HepG2 (cell line): ENCODE results near the gene TPSAB1. TPM values are rescaled to one million over a fixed set of nuclear protein-coding genes. Genes with fewer than 3 reads are reported as not detected.
"Not testable (repeated sequence)": the region's sequence is repeated elsewhere in the genome, so short reads cannot be mapped to it uniquely, and the experiment has no call there.

Experiments
- ATAC-seq: fragments of 200-7000 bp; cut with Tn5 transposase; 3 replicates; pipeline ENCODE4 v1.9.1; 2020; ENCODE audit warnings: mild to moderate bottlenecking, moderate library complexity
- BruUV-seq: library from RNA; stranded (reverse); fragments of 400-500 nt; replicated peaks from 2 replicates; lab custom pipeline; 2021; lab: Mats Ljungman, UMichigan
- CTCF ChIA-PET: fragments of 300-600 bp; formaldehyde crosslinking; extraction: SDS; loops from one replicate; lab custom pipeline; 2021; ENCODE audit warnings: low total read pairs, inconsistent platforms, low intra/inter-chr PET ratio; lab: Yijun Ruan, JAX
- POLR2A ChIA-PET: fragments of 350-600 bp; sonication (Branson Sonifier 250); formaldehyde crosslinking; loops from one replicate; lab custom pipeline; 2020; ENCODE audit warnings: antibody characterized with exemption, inconsistent platforms; lab: Yijun Ruan, JAX
- DNase-seq: peaks from one replicate; pipeline ENCODE4 v3.0.0-alpha.2; 2015; ENCODE audit warnings: low spot score
- FAIRE-seq: peaks from 3 replicates; lab custom pipeline; 2011; peaks lifted over from hg19 to GRCh38; lab: Jason Lieb, UNC
- H2AFZ ChIP-seq: one replicate; pipeline ENCODE4 v1.6.1; 2011; ENCODE audit warnings: low read length, inconsistent platforms
- H3K27ac ChIP-seq: fragments of 300-600 bp; 3 replicates; pipeline ENCODE4 v1.8.0; 2011; ENCODE audit warnings: mixed run types, mild to moderate bottlenecking, mixed read lengths, low read length, inconsistent platforms; ENCODE audit not compliant: insufficient read depth; ENCODE audit errors: extremely low read length
- H3K27me3 ChIP-seq, 2 experiments: fragments of 200-600 bp in 1 of 2; 2 replicates in 1 of 2; 3 replicates in 1 of 2; pipeline versions ENCODE4 v1.6.0 to v1.8.0; 2011; ENCODE audit warnings: low read length in 2 of 2, mild to moderate bottlenecking in 2 of 2, moderate library complexity in 2 of 2, inconsistent platforms in 1 of 2; ENCODE audit not compliant: insufficient read depth in 2 of 2, control insufficient read depth in 1 of 2
- H3K36me3 ChIP-seq, 2 experiments: fragments of 200-600 bp in 1 of 2; replicated peaks in 1 of 2; 2 replicates in 1 of 2; 3 replicates in 1 of 2; pipeline versions ENCODE4 v1.5.1 to v1.8.0; 2011; ENCODE audit warnings: low read length in 2 of 2, inconsistent platforms in 1 of 2; ENCODE audit not compliant: insufficient read depth in 2 of 2, control insufficient read depth in 1 of 2
- H3K4me1 ChIP-seq: 2 replicates; pipeline ENCODE4 v1.5.1; 2012; ENCODE audit warnings: low read length, inconsistent platforms; ENCODE audit not compliant: insufficient read depth
- H3K4me2 ChIP-seq: 2 replicates; pipeline ENCODE4 v1.6.0; 2011; ENCODE audit warnings: low read depth, low read length, inconsistent platforms
- H3K4me3 ChIP-seq, 3 experiments: fragments of 200-600 bp in 1 of 3; sonication (generic), shearing (Covaris generic) in 1 of 3; replicated peaks in 1 of 3; 2 replicates each; pipeline ENCODE4 v1.5.1; 2011 to 2016; ENCODE audit warnings: low read length in 3 of 3, inconsistent platforms in 2 of 3, low read depth in 2 of 3, mild to moderate bottlenecking in 2 of 3, control low read depth in 1 of 3, mixed read lengths in 1 of 3; ENCODE audit not compliant: insufficient read depth in 1 of 3
- H3K79me2 ChIP-seq: one replicate; pipeline ENCODE4 v1.6.1; 2011; ENCODE audit warnings: low read length, inconsistent platforms; ENCODE audit not compliant: insufficient read depth
- H3K9ac ChIP-seq: 2 replicates; pipeline ENCODE4 v1.6.0; 2011; ENCODE audit warnings: mild to moderate bottlenecking, low read depth, low read length, inconsistent platforms; ENCODE audit not compliant: insufficient read depth
- H3K9me3 ChIP-seq: 2 replicates; pipeline ENCODE4 v1.5.1; 2012; ENCODE audit warnings: mild to moderate bottlenecking, low read length
- H4K20me1 ChIP-seq: 2 replicates; pipeline ENCODE4 v1.6.0; 2011; ENCODE audit warnings: inconsistent platforms, mild to moderate bottlenecking, low read length, moderate library complexity; ENCODE audit not compliant: insufficient read depth
- WGBS: methylation state at CpG from one replicate; pipeline ENCODE4 v1.1.6; 2017; ENCODE audit warnings: low lambda C conversion rate; 5-methylcytosine and 5-hydroxymethylcytosine counted together
- in situ Hi-C: cut with HindIII; loops from 2 replicates; pipeline ENCODE4 v1.10.0; 2017; ENCODE audit warnings: low pct_unique_long_range_greater_than_20kb; ENCODE audit not compliant: extremely low pct_ligation_motif_present
- intact Hi-C: fragments of 100-400 bp; cut with micrococcal nuclease; formaldehyde crosslinking; loops from one replicate; pipeline ENCODE4 v1.10.0; 2022; ENCODE audit not compliant: unreplicated experiment
- polyA plus RNA-seq, 8 experiments: library from polyadenylated mRNA; depleted of rRNA in 3 of 8; stranded (reverse) in 7 of 8; unstranded in 1 of 8; fragments of >200 nt; fragmentation: Illumina TruSeq in 4 of 8; extraction: Trizol in 4 of 8; gene quantifications; 2 replicates each; pipeline versions ENCODE4 v1.2.1 to v1.2.3, GENCODE V29; 2011 to 2016; ENCODE audit warnings: low read depth in 4 of 8, missing spikeins in 1 of 8, mixed read lengths in 1 of 8; ENCODE audit not compliant: insufficient read depth in 1 of 8
- total RNA-seq, 5 experiments: library from RNA; depleted of rRNA; stranded (reverse); fragments of >200 nt; fragmentation: Illumina TruSeq; extraction: Trizol; gene quantifications; 2 replicates each; pipeline ENCODE4 v1.2.3, GENCODE V29; 2016; ENCODE audit warnings: low read depth in 1 of 5

The TPSAB1 gene
- total and polyA plus RNA-seq, 2 of the 13 experiments (the other 11 are each of a cell fraction or from before 2014, with no cell fraction given), result 0.12 TPM; not detected in 1

DNA sequence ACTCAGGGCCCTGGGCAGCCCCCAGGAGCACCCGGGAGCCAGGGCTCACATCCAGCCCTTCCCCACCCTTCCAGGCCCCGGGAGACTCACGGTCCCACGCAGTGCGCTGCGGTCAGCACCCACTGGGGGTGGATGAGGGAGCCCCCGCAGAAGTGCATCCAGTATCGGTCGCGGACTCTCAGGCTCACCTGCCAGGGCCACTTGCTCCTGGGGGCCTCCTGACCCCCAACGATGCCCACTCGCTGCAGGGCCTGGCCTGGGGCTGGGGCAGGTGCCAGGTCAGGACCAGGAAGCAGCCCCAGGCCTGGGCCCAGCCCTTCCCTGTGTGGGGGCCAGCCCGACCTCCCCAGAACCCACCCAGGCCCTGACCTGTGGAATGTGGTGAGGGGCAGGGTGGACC lies 11.0 kb upstream of the TPSAB1 start:
- intact Hi-C loops, BruUV-seq, DNase-seq, H3K9ac ChIP-seq, H3K4me3 ChIP-seq, H3K79me2 ChIP-seq, ATAC-seq, H3K36me3 ChIP-seq, H3K9me3 ChIP-seq, POLR2A ChIA-PET, H2AFZ ChIP-seq, H3K4me2 ChIP-seq, in situ Hi-C loops, H3K27ac ChIP-seq, H4K20me1 ChIP-seq, FAIRE-seq, CTCF ChIA-PET: not testable (repeated sequence)
- peaks cover 9 to 14% of the 10 kb centered on the region in 2 experiments; a peak in 4 of 5 replicates for H3K27me3 ChIP-seq
- WGBS, result no CpG with 5 or more reads among the region's 13 CpGs
- peaks cover 10% of the 10 kb centered on the region for H3K4me1 ChIP-seq

DNA sequence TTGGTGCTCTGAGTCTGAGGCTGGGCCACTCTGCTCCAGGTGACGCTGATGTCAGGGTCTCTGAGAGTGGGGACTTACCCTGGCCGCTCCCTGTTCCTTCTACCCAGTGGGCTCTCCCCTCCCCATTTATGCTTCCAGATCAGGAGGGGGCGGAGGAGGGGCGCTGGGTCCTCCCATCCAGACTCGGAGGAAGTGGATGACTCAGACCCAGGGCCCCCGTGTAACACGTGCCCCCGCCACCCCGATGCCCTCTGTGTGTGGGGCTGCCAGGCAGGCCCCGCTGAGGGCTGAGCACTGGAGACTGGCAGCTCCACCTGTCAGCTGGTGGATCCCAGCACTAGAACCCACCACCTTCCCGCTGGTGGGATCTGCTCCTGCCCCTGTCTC lies 10.4 kb upstream of the TPSAB1 start, which contains the start of gene TPSB2:
TPSB2 (minus strand) TSS at position 101 of the 387 bp plus-strand sequence. CDS start 233 bp downstream, outside the sequence.
- H3K79me2 ChIP-seq, H3K9me3 ChIP-seq, FAIRE-seq, intact Hi-C loops, DNase-seq, POLR2A ChIA-PET, H4K20me1 ChIP-seq, H3K9ac ChIP-seq, in situ Hi-C loops, H3K4me3 ChIP-seq, ATAC-seq, H2AFZ ChIP-seq, BruUV-seq, H3K36me3 ChIP-seq, H3K4me1 ChIP-seq, H3K4me2 ChIP-seq, H3K27ac ChIP-seq, CTCF ChIA-PET: not testable (repeated sequence)
- H3K27me3 ChIP-seq, result peaks cover 7 to 10% of the 10 kb centered on the region in 2 experiments; a peak in 4 of 5 replicates
- WGBS, result no CpG with 5 or more reads among the region's 11 CpGs

DNA sequence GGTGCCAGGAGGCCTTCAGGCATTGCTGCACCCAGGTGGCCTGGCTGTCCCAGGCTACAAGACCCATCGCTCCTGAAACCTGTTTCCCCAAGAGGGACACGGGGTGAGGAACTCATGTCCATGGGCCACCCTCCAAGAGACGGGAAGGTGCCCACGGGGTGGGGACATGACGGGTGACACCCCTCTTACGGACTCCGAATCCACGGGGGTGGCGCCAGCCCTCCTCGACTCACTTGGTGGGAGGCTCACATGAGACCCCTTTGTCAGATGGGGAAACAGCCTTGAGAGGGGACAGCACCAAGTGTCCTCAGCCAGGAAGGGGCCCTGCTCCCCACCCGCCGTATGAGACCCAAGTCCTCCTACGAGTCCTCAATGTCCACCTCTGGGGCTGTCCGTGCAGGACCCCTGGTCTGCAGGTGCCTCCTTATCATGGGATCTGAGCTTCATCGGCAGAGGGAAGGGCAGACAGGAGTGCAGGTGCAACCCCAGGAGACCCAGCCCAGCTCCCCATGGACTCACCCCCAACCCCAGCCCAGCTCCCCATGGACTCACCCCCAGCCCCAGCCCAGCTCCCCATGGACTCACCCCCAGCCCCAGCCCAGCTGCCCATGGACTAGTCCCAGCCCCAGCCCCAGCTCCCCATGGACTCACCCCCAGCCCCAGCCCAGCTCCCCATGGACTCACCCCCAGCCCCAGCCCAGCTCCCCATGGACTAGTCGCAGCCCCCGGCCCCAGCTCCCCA lies 9.9 kb upstream of the TPSAB1 start:
- 13% methylated on average over 1 of the region's 17 CpGs for WGBS
- H3K9me3 ChIP-seq, H4K20me1 ChIP-seq, POLR2A ChIA-PET, H3K27ac ChIP-seq, intact Hi-C loops, BruUV-seq, H3K4me2 ChIP-seq, H3K9ac ChIP-seq, H3K27me3 ChIP-seq, in situ Hi-C loops, H3K4me3 ChIP-seq, DNase-seq, FAIRE-seq, ATAC-seq, H2AFZ ChIP-seq, H3K36me3 ChIP-seq, H3K4me1 ChIP-seq, H3K79me2 ChIP-seq, CTCF ChIA-PET: not testable (repeated sequence)

DNA sequence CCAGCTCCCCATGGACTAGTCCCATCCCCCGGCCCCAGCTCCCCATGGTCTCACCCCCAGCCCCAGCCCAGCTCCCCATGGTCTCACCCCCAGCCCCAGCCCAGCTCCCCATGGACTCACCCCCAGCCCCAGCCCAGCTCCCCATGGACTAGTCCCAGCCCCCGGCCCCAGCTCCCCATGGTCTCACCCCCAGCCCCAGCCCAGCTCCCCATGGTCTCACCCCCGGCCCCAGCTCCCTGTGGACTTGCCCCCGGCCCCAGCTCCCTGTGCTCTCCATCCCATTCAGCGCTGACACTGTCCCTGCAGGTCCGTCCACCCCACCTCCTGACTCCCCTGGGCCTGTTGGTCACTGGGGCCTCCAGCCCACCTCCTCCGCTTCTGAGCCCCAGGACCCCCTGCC lies 9.2 kb upstream of the TPSAB1 start:
- CTCF ChIA-PET, FAIRE-seq: not testable (repeated sequence)

More for the DNA sequence above, 9.2 kb upstream of the TPSAB1 start:
- H3K36me3 ChIP-seq, in situ Hi-C loops, H3K4me1 ChIP-seq, H3K27ac ChIP-seq, ATAC-seq, POLR2A ChIA-PET, H3K9ac ChIP-seq, DNase-seq, H3K27me3 ChIP-seq, BruUV-seq, H3K4me3 ChIP-seq, H3K79me2 ChIP-seq, H2AFZ ChIP-seq, H4K20me1 ChIP-seq, H3K9me3 ChIP-seq, H3K4me2 ChIP-seq, intact Hi-C loops: not testable (repeated sequence)
- WGBS, result 34% methylated on average over 7 of the region's 7 CpGs
